Gastrocnemius medialis (tissue), 4 donors: Measurements from ENCODE around the gene EPHB6. TPM values are rescaled to one million over a fixed set of nuclear protein-coding genes. Genes with fewer than 3 reads are reported as not detected.

ENCODE experiments used
- ATAC-seq, 2 donors: fragments of 150-250 bp; one replicate each; pipeline ENCODE4 v1.9.1; 2016
- DNase-seq, 2 donors: peaks; one replicate each; pipeline ENCODE4 v3.0.0-alpha.2; 2019
- H3K27ac ChIP-seq, 4 donors: fragments of 200-600 bp; sonication (generic); 1 replicate in 1 of 4; 2 replicates in 3 of 4; pipeline ENCODE4 v1.5.1; 2016 to 2018; ENCODE audit warnings: mild to moderate bottlenecking in 2 of 4, moderate library complexity in 1 of 4
- H3K27me3 ChIP-seq, 3 donors: fragments of 200-600 bp; sonication (generic) in 2 of 3; 1 replicate in 1 of 3; 2 replicates in 2 of 3; pipeline versions ENCODE4 v1.5.1 to v1.6.0; 2016 to 2019; ENCODE audit warnings: mild to moderate bottlenecking in 1 of 3, moderate library complexity in 1 of 3
- H3K36me3 ChIP-seq, 2 donors: fragments of 200-600 bp; sonication (generic) in 1 of 2; one replicate each; pipeline ENCODE4 v1.5.1; 2017 to 2018
- H3K4me1 ChIP-seq, 2 donors: fragments of 200-600 bp; sonication (generic) in 1 of 2; one replicate each; pipeline ENCODE4 v1.5.1; 2016 to 2017; ENCODE audit warnings: mild to moderate bottlenecking in 2 of 2
- H3K4me3 ChIP-seq, 4 donors: fragments of 200-600 bp; sonication (generic) in 3 of 4; 1 replicate in 1 of 4; 2 replicates in 3 of 4; pipeline ENCODE4 v1.5.1; 2016 to 2019; ENCODE audit warnings: mild to moderate bottlenecking in 2 of 4
- H3K9me3 ChIP-seq, 3 donors: fragments of 200-600 bp; sonication (generic) in 2 of 3; 1 replicate in 1 of 3; 2 replicates in 2 of 3; pipeline ENCODE4 v1.5.1; 2016 to 2019
- CTCF ChIP-seq, 5 experiments: fragments of 450-650 bp in 3 of 5; fragments of 200-600 bp in 2 of 5; sonication (generic) in 2 of 5; IDR thresholded peaks in 4 of 5; conservative IDR thresholded peaks in 1 of 5; 1 replicate in 4 of 5; 2 replicates in 1 of 5; pipeline ENCODE4 v1.5.1; 2016 to 2019; ENCODE audit warnings: antibody characterized with exemption in 5 of 5, mild to moderate bottlenecking in 3 of 5, moderate library complexity in 3 of 5
- POLR2A ChIP-seq, 2 donors: fragments of 450-650 bp; IDR thresholded peaks; one replicate each; pipeline ENCODE4 v1.6.1; 2017; ENCODE audit warnings: antibody characterized with exemption in 2 of 2, mild to moderate bottlenecking in 2 of 2, moderate library complexity in 2 of 2
- in situ Hi-C, 4 donors: fragments of 200-750 bp; cut with MboI; loops; one replicate each; pipeline versions ENCODE4 v1.15.0 to v1.8.0; 2017; ENCODE audit warnings: low sequenced_read_pairs in 4 of 4
- intact Hi-C: fragments of 100-400 bp; cut with DNase I; formaldehyde crosslinking; loops from one replicate; pipeline ENCODE4 v1.15.1; 2023; ENCODE audit warnings: low total_unique reads
- total RNA-seq, 4 donors: library from RNA; depleted of rRNA; stranded (reverse); fragments of >200 nt; gene quantifications; one replicate each; pipeline versions ENCODE4 v1.1.0 to v1.2.3, GENCODE V29; 2016

The EPHB6 gene
- total RNA-seq, 4 donors from 2014 or later: 2.0 to 8.9 (median 2.8) TPM

GRCh38 chr7:142836426-142836825 is 18.4 kb upstream of the EPHB6 start:
- no peaks in the 10 kb centered on the region for H3K9me3 ChIP-seq
- in situ Hi-C loops: no loop called here
- no peaks in the 10 kb centered on the region for H3K27me3 ChIP-seq
- ATAC-seq (no peak), DNase-seq (no peak)
- no peaks in the 10 kb centered on the region for H3K4me1 ChIP-seq
- no peaks in the 10 kb centered on the region for H3K36me3 ChIP-seq
- no peak overlapping the region for H3K4me3 ChIP-seq
- intact Hi-C loops: no loop called here
- no peak overlapping the region for H3K27ac ChIP-seq
- TF ChIP-seq CTCF (IDR thresholded peaks at IDR 0.05 in 4 of 5, conservative IDR thresholded peaks at IDR 0.05 in 1 of 5) (no peak), POLR2A (IDR thresholded peaks at IDR 0.05) (no peak)

GRCh38 chr7:142838461-142839213 is 16.2 kb upstream of the EPHB6 start:
- Histone ChIP-seq H3K4me1 (no peaks in the 10 kb centered on the region), H3K27me3 (no peaks in the 10 kb centered on the region), H3K27ac (no peak overlapping the region), H3K4me3 (no peak overlapping the region), H3K9me3 (no peaks in the 10 kb centered on the region), H3K36me3 (no peaks in the 10 kb centered on the region)
- intact Hi-C loops: no loop called here
- no peak for DNase-seq
- in situ Hi-C loops: no loop called here
- TF ChIP-seq CTCF (IDR thresholded peaks at IDR 0.05 in 4 of 5, conservative IDR thresholded peaks at IDR 0.05 in 1 of 5) (no peak), POLR2A (IDR thresholded peaks at IDR 0.05) (no peak)
- no peak for ATAC-seq

GRCh38 chr7:142842251-142842766 is 12.6 kb upstream of the EPHB6 start:
- DNase-seq: no peak
- no peaks in the 10 kb centered on the region for H3K27me3 ChIP-seq
- no peaks in the 10 kb centered on the region for H3K9me3 ChIP-seq
- in situ Hi-C loops: no loop called here
- H3K27ac ChIP-seq: no peak overlapping the region
- intact Hi-C loops: no loop called here
- H3K36me3 ChIP-seq: no peaks in the 10 kb centered on the region
- no peaks in the 10 kb centered on the region for H3K4me1 ChIP-seq
- no peak for ATAC-seq
- TF ChIP-seq CTCF (IDR thresholded peaks at IDR 0.05 in 4 of 5, conservative IDR thresholded peaks at IDR 0.05 in 1 of 5): no peak
- TF ChIP-seq POLR2A (IDR thresholded peaks at IDR 0.05): no peak
- H3K4me3 ChIP-seq: no peak overlapping the region

GRCh38 chr7:142847353-142847752 is 7.5 kb upstream of the EPHB6 start:
- no peaks in the 10 kb centered on the region for H3K9me3 ChIP-seq
- no peak for DNase-seq

More at GRCh38 chr7:142847353-142847752, 7.5 kb upstream of the EPHB6 start:
- H3K4me3 ChIP-seq: no peak overlapping the region
- in situ Hi-C loops (no loop called here), intact Hi-C loops (no loop called here)
- H3K36me3 ChIP-seq: no peaks in the 10 kb centered on the region
- no peak overlapping the region for H3K27ac ChIP-seq
- no peaks in the 10 kb centered on the region for H3K27me3 ChIP-seq
- no peaks in the 10 kb centered on the region for H3K4me1 ChIP-seq
- ATAC-seq: no peak
- TF ChIP-seq CTCF (IDR thresholded peaks at IDR 0.05 in 4 of 5, conservative IDR thresholded peaks at IDR 0.05 in 1 of 5) (no peak), POLR2A (IDR thresholded peaks at IDR 0.05) (no peak)
